Lung (tissue), 12 donors: ENCODE measurements around the gene PCSK1N. TPM values are rescaled to one million over a fixed set of nuclear protein-coding genes. Genes with fewer than 3 reads are reported as not detected.

Experiments used
- ATAC-seq: fragments of 200-7000 bp; cut with Tn5 transposase; one replicate; pipeline ENCODE4 v1.9.1; 2020; ENCODE audit warnings: moderate number of reproducible peaks; ENCODE audit not compliant: insufficient read depth, low FRiP score
- DNase-seq, 3 donors: peaks; one replicate each; pipeline ENCODE4 v3.0.0-alpha.2; 2013 to 2017
- H3K27ac ChIP-seq, 2 donors: one replicate each; pipeline ENCODE4 v1.5.1; 2013; ENCODE audit warnings: mild to moderate bottlenecking in 2 of 2, moderate library complexity in 2 of 2, control low read depth in 1 of 2, inconsistent platforms in 1 of 2, low read depth in 1 of 2, low read length in 1 of 2
- H3K27me3 ChIP-seq, 3 donors: one replicate each; pipeline ENCODE4 v1.5.1; 2013; ENCODE audit warnings: low read length in 2 of 3; ENCODE audit not compliant: control insufficient read depth in 3 of 3, insufficient read depth in 3 of 3
- H3K36me3 ChIP-seq, 4 donors: one replicate each; pipeline ENCODE4 v1.5.1; 2013; ENCODE audit warnings: low read length in 4 of 4, mild to moderate bottlenecking in 1 of 4, moderate library complexity in 1 of 4; ENCODE audit not compliant: control insufficient read depth in 4 of 4, insufficient read depth in 4 of 4
- H3K4me1 ChIP-seq, 5 donors: one replicate each; pipeline ENCODE4 v1.5.1; 2013; ENCODE audit warnings: low read length in 5 of 5, mild to moderate bottlenecking in 2 of 5, moderate library complexity in 1 of 5; ENCODE audit not compliant: control insufficient read depth in 5 of 5, insufficient read depth in 5 of 5
- H3K4me3 ChIP-seq: one replicate; pipeline ENCODE4 v1.5.1; 2013; ENCODE audit warnings: mild to moderate bottlenecking, control low read depth, moderate library complexity
- H3K9ac ChIP-seq, 2 donors: one replicate each; pipeline ENCODE4 v1.5.1; 2013; ENCODE audit warnings: low read length in 2 of 2, control low read depth in 1 of 2; ENCODE audit not compliant: insufficient read depth in 1 of 2
- H3K9me3 ChIP-seq, 4 donors: one replicate each; pipeline ENCODE4 v1.5.1; 2013; ENCODE audit warnings: low read length in 3 of 4, mild to moderate bottlenecking in 1 of 4, moderate library complexity in 1 of 4; ENCODE audit not compliant: control insufficient read depth in 4 of 4, insufficient read depth in 3 of 4
- CTCF ChIP-seq: IDR thresholded peaks from 2 replicates; pipeline ENCODE4 v1.5.1; 2012; ENCODE audit warnings: mild to moderate bottlenecking; ENCODE audit errors: control extremely low read depth, extremely low read depth
- WGBS, 2 donors: extraction: QIAGEN DNeasy Blood & Tissue Kit; methylation state at CpG; one replicate each; pipeline ENCODE4 v1.1.7; 2013; 5-methylcytosine and 5-hydroxymethylcytosine counted together
- polyA plus RNA-seq, 2 donors: library from polyadenylated mRNA; stranded (reverse); fragments of 200-250 nt; gene quantifications; one replicate each; pipeline ENCODE4 v1.2.1, GENCODE V29; 2013
- total RNA-seq, 2 donors: library from RNA; depleted of rRNA in 1 of 2; stranded (reverse); fragments of >200 nt in 1 of 2; gene quantifications; one replicate each; pipeline ENCODE4 v1.2.1, GENCODE V29; 2014 to 2021
- donor health status: control.
- donor health status: control.
- donor health status: Bipolar disorder and iron deficiency.
- donor health status: healthy.
- donor health status: DM: yes; HTN: yes; CAD: no.

The PCSK1N gene
- total and polyA plus RNA-seq, 4 donors = 1.3 to 10.7 (median 2.5) TPM

GRCh38 chrX:48782216-48782615 is 53.2 kb downstream of the PCSK1N start:
- Histone ChIP-seq H3K27ac (no peak overlapping the region), H3K4me1 (no peaks in the 10 kb centered on the region), H3K36me3 (no peaks in the 10 kb centered on the region), H3K9ac (no peak overlapping the region), H3K9me3 (no peaks in the 10 kb centered on the region), H3K4me3 (no peak overlapping the region), H3K27me3 (no peaks in the 10 kb centered on the region)
- 78 to 93% methylated on average over 2 of the region's 2 CpGs for WGBS, 2 donors
- TF ChIP-seq CTCF = no peak
- ATAC-seq (no peak), DNase-seq (no peak)

GRCh38 chrX:48781705-48782104 is 53.7 kb downstream of the PCSK1N start:
- WGBS, 2 donors = 88 to 98% methylated on average over 6 of the region's 6 CpGs
- DNase-seq (no peak), ATAC-seq (no peak)
- Histone ChIP-seq H3K27ac (no peak overlapping the region), H3K4me1 (no peaks in the 10 kb centered on the region), H3K27me3 (no peaks in the 10 kb centered on the region), H3K36me3 (no peaks in the 10 kb centered on the region), H3K4me3 (no peak overlapping the region), H3K9me3 (no peaks in the 10 kb centered on the region), H3K9ac (no peak overlapping the region)
- no peak for TF ChIP-seq CTCF

Other genes starting within 250 kb of the PCSK1N start
- 100 to 1,000 TPM in 1 of 2 donors, 10 to 100 TPM in 1; 50.7 to 182 TPM for gene WDR13, start 238.1 kb downstream of the PCSK1N start, total RNA-seq
- gene WDR13, start 238.1 kb downstream of the PCSK1N start, polyA plus RNA-seq = 100 to 1,000 TPM; 156 to 175 TPM
- 10 to 100 TPM in 1 of 2 donors, 1 to 10 TPM in 1; 8.1 to 37.2 TPM for gene WAS, start 151.8 kb downstream of the PCSK1N start, total RNA-seq
- 10 to 100 TPM; 14.7 to 61.5 TPM for gene WAS, start 151.8 kb downstream of the PCSK1N start, polyA plus RNA-seq
- gene SUV39H1, start 138.9 kb downstream of the PCSK1N start, total RNA-seq = 1 to 10 TPM; 2.4 to 6.8 TPM
- 1 to 10 TPM; 3.9 to 4.4 TPM for gene SUV39H1, start 138.9 kb downstream of the PCSK1N start, polyA plus RNA-seq
- 1 to 10 TPM; 1.6 to 2.0 TPM for gene GLOD5, start 73.9 kb downstream of the PCSK1N start, total RNA-seq
- 1 to 10 TPM; 1.7 to 5.1 TPM for gene GLOD5, start 73.9 kb downstream of the PCSK1N start, polyA plus RNA-seq
- gene GATA1, start 49.0 kb downstream of the PCSK1N start, total RNA-seq = 1 to 10 TPM in 1 of 2 donors, under 1 TPM in 1; 0.43 to 1.2 TPM
- gene GATA1, start 49.0 kb downstream of the PCSK1N start, polyA plus RNA-seq = 1 to 10 TPM in 1 of 2 donors, under 1 TPM in 1; 0.63 to 1.5 TPM
- 10 to 100 TPM; 84.9 to 90.8 TPM for gene HDAC6, start 33.5 kb downstream of the PCSK1N start, total RNA-seq
- 10 to 100 TPM; 39.7 to 72.0 TPM for gene HDAC6, start 33.5 kb downstream of the PCSK1N start, polyA plus RNA-seq
- not detected for gene ERAS, start 9.1 kb downstream of the PCSK1N start, total RNA-seq
- gene ERAS, start 9.1 kb downstream of the PCSK1N start, polyA plus RNA-seq = under 1 TPM in 1 of 2 donors, not detected in 1; 0.24 TPM
- gene TIMM17B, start 62.2 kb upstream of the PCSK1N start, total RNA-seq = 10 to 100 TPM; 21.0 to 51.5 TPM
- 10 to 100 TPM; 67.4 to 73.4 TPM for gene TIMM17B, start 62.2 kb upstream of the PCSK1N start, polyA plus RNA-seq
- 10 to 100 TPM; 33.2 to 79.7 TPM for gene PQBP1, start 62.3 kb upstream of the PCSK1N start, total RNA-seq
- 100 to 1,000 TPM in 1 of 2 donors, 10 to 100 TPM in 1; 68.2 to 146 TPM for gene PQBP1, start 62.3 kb upstream of the PCSK1N start, polyA plus RNA-seq
- gene SLC35A2, start 76.0 kb upstream of the PCSK1N start, total RNA-seq = 10 to 100 TPM; 23.4 to 40.7 TPM
- gene SLC35A2, start 76.0 kb upstream of the PCSK1N start, polyA plus RNA-seq = 10 to 100 TPM; 16.7 to 41.2 TPM
- 10 to 100 TPM; 21.7 to 36.5 TPM for gene PIM2, start 83.4 kb upstream of the PCSK1N start, total RNA-seq
- gene PIM2, start 83.4 kb upstream of the PCSK1N start, polyA plus RNA-seq = 10 to 100 TPM; 14.8 to 27.4 TPM
- gene OTUD5, start 122.0 kb upstream of the PCSK1N start, total RNA-seq = 10 to 100 TPM; 33.3 to 48.2 TPM
- 10 to 100 TPM; 32.4 to 38.1 TPM for gene OTUD5, start 122.0 kb upstream of the PCSK1N start, polyA plus RNA-seq
- 1 to 10 TPM; 1.4 to 1.7 TPM for gene KCND1, start 136.2 kb upstream of the PCSK1N start, total RNA-seq
- gene KCND1, start 136.2 kb upstream of the PCSK1N start, polyA plus RNA-seq = 1 to 10 TPM in 1 of 2 donors, under 1 TPM in 1; 0.65 to 1.3 TPM
- gene GRIPAP1, start 166.7 kb upstream of the PCSK1N start, total RNA-seq = 10 to 100 TPM; 29.2 to 48.9 TPM
- 10 to 100 TPM; 30.3 to 38.1 TPM for gene GRIPAP1, start 166.7 kb upstream of the PCSK1N start, polyA plus RNA-seq
- gene TFE3, start 207.7 kb upstream of the PCSK1N start, total RNA-seq = 10 to 100 TPM; 28.4 to 51.5 TPM
- gene TFE3, start 207.7 kb upstream of the PCSK1N start, polyA plus RNA-seq = 10 to 100 TPM; 34.0 to 63.7 TPM
- gene CCDC120, start 223.4 kb upstream of the PCSK1N start, total RNA-seq = 10 to 100 TPM in 1 of 2 donors, 1 to 10 TPM in 1; 5.3 to 11.3 TPM
- 1 to 10 TPM; 3.8 to 5.1 TPM for gene CCDC120, start 223.4 kb upstream of the PCSK1N start, polyA plus RNA-seq
- 10 to 100 TPM in 1 of 2 donors, 1 to 10 TPM in 1; 5.6 to 40.8 TPM for gene PRAF2, start 238.4 kb upstream of the PCSK1N start, total RNA-seq
- 10 to 100 TPM; 36.6 to 37.2 TPM for gene PRAF2, start 238.4 kb upstream of the PCSK1N start, polyA plus RNA-seq
- gene WDR45, start 244.3 kb upstream of the PCSK1N start, total RNA-seq = 10 to 100 TPM; 48.1 to 71.4 TPM
- 10 to 100 TPM; 58.5 to 70.1 TPM for gene WDR45, start 244.3 kb upstream of the PCSK1N start, polyA plus RNA-seq